ENCODE measurements around the gene RCAN3. TPM values are rescaled to one million over a fixed set of nuclear protein-coding genes. Genes with fewer than 3 reads are reported as not detected.

The RCAN3 gene
- total and polyA plus RNA-seq, 7 donors, result 0.31 to 3.0 (median 0.96) TPM

GRCh38 chr1:24588573-24588972 lies 85.9 kb downstream of the RCAN3 start:
- no peak overlapping the region for H3K4me3 ChIP-seq
- DNase-seq, result no peak
- WGBS, 3 donors, result 63 to 79% (median 67%) methylated on average over 5 of the region's 5 CpGs

GRCh38 chr1:24589200-24589599 lies 86.6 kb downstream of the RCAN3 start:
- H3K4me1 ChIP-seq, result no peaks in the 10 kb centered on the region
- TF ChIP-seq CTCF (IDR thresholded peaks at IDR 0.05), result no peak
- no peak overlapping the region for H3K4me3 ChIP-seq
- H3K36me3 ChIP-seq (ENCODE audit: insufficient read depth in 1 of 2, low read depth in 1 of 2), result no peaks in the 10 kb centered on the region
- DNase-seq (no peak), ATAC-seq (no peak)
- intact Hi-C loops (cut with DNase I), result no loop called here
- WGBS, 3 donors, result 47 to 66% (median 51%) methylated on average over 3 of the region's 3 CpGs
- no peaks in the 10 kb centered on the region for H3K9me3 ChIP-seq
- H3K27ac ChIP-seq, result no peak overlapping the region
- H3K27me3 ChIP-seq (ENCODE audit: insufficient read depth in 3 of 3, low read length in 2 of 3), result peaks cover 0 to 3% (median 0%) of the 10 kb centered on the region in 3 donors

More at GRCh38 chr1:24588573-24588972, 85.9 kb downstream of the RCAN3 start:
- Histone ChIP-seq H3K27ac (no peak overlapping the region), H3K27me3 (ENCODE audit: insufficient read depth in 3 of 3, low read length in 2 of 3) (peaks cover 0 to 3% (median 0%) of the 10 kb centered on the region in 3 donors), H3K9me3 (no peaks in the 10 kb centered on the region), H3K4me1 (no peaks in the 10 kb centered on the region), H3K36me3 (ENCODE audit: insufficient read depth in 1 of 2, low read depth in 1 of 2) (no peaks in the 10 kb centered on the region)
- TF ChIP-seq CTCF (IDR thresholded peaks at IDR 0.05), result no peak
- no peak for ATAC-seq
- intact Hi-C loops (cut with DNase I), result no loop called here

Other genes starting within 250 kb of the RCAN3 start
- gene GRHL3, start 183.5 kb upstream of the RCAN3 start, total RNA-seq, result under 1 TPM in 1 of 4 donors, not detected in 3; 0.30 TPM
- under 1 TPM in 1 of 3 donors, not detected in 2; 0.08 TPM for gene GRHL3, start 183.5 kb upstream of the RCAN3 start, polyA plus RNA-seq
- gene STPG1, start 89.1 kb upstream of the RCAN3 start, total RNA-seq, result 1 to 10 TPM in 3 of 4 donors, under 1 TPM in 1; 0.89 to 3.3 (median 1.9) TPM
- 1 to 10 TPM; 1.2 to 4.2 (median 1.4) TPM for gene STPG1, start 89.1 kb upstream of the RCAN3 start, polyA plus RNA-seq
- gene NIPAL3, start 87.0 kb upstream of the RCAN3 start, total RNA-seq, result 10 to 100 TPM in 1 of 4 donors, 1 to 10 TPM in 3; 3.5 to 10.9 (median 5.2) TPM
- 1 to 10 TPM; 1.1 to 5.0 (median 1.8) TPM for gene NIPAL3, start 87.0 kb upstream of the RCAN3 start, polyA plus RNA-seq
- gene NCMAP, start 53.3 kb downstream of the RCAN3 start, total RNA-seq, result not detected
- gene NCMAP, start 53.3 kb downstream of the RCAN3 start, polyA plus RNA-seq, result under 1 TPM; 0.04 to 0.14 (median 0.06) TPM
- 10 to 100 TPM; 63.0 to 78.4 (median 69.2) TPM for gene SRRM1, start 140.5 kb downstream of the RCAN3 start, total RNA-seq
- gene SRRM1, start 140.5 kb downstream of the RCAN3 start, polyA plus RNA-seq, result 10 to 100 TPM; 31.2 to 40.5 (median 33.5) TPM
- gene CLIC4, start 242.6 kb downstream of the RCAN3 start, total RNA-seq, result 10 to 100 TPM; 23.9 to 62.4 (median 45.4) TPM
- gene CLIC4, start 242.6 kb downstream of the RCAN3 start, polyA plus RNA-seq, result 10 to 100 TPM; 22.1 to 67.3 (median 44.8) TPM

Data from psoas muscle (tissue), 8 donors.